Kidney epithelial cell (primary cell): ENCODE data around the gene KASH5. TPM values are rescaled to one million over a fixed set of nuclear protein-coding genes. Genes with fewer than 3 reads are reported as not detected.

Experiments used
- DNase-seq: peaks from one replicate; pipeline ENCODE4 v3.0.0-alpha.2; 2010; ENCODE audit warnings: low read depth
- H3K27me3 ChIP-seq: 2 replicates; pipeline ENCODE4 v1.6.0; 2011; ENCODE audit warnings: low read length; ENCODE audit not compliant: control insufficient read depth, insufficient read depth
- H3K36me3 ChIP-seq: 2 replicates; pipeline ENCODE4 v1.5.1; 2011; ENCODE audit warnings: low read length; ENCODE audit not compliant: control insufficient read depth, insufficient read depth
- H3K4me3 ChIP-seq: 2 replicates; pipeline ENCODE4 v1.5.1; 2011; ENCODE audit warnings: low read depth, mild to moderate bottlenecking, control low read depth, low read length
- CTCF ChIP-seq: IDR thresholded peaks from 2 replicates; pipeline ENCODE4 v1.5.1; 2011; ENCODE audit warnings: mild to moderate bottlenecking, moderate library complexity, low read length, control low read depth, inconsistent platforms; ENCODE audit not compliant: insufficient read depth, poor library complexity, severe bottlenecking
- total RNA-seq: library from RNA; depleted of rRNA; stranded (reverse); fragments of >200 nt; gene quantifications from 2 replicates; pipeline ENCODE4 v1.2.3, GENCODE V29; 2015

KASH5 gene
- total RNA-seq, 1 donor from 2014 or later: not detected

- Histone ChIP-seq H3K27me3 (peaks cover 96% of the 10 kb centered on the region), H3K4me3 (no peak within 1 kb of the TSS), H3K36me3 (no peaks in the 10 kb centered on the region)
- TF ChIP-seq CTCF: no peak
- DNase-seq: no peak
Measured at GRCh38 chr19:49425178-49425577, 37.1 kb downstream of the KASH5 start, which contains the start of gene GFY. GFY (plus strand) TSS chr19:49425388; CDS start chr19:49426431, 1,043 bp downstream.

GRCh38 chr19:49425922-49426592, 38.0 kb downstream of the KASH5 start:
- H3K27me3 ChIP-seq: peaks cover 97% of the 10 kb centered on the region
- DNase-seq: no peak
- no peak for TF ChIP-seq CTCF
- H3K36me3 ChIP-seq: no peaks in the 10 kb centered on the region
- no peak overlapping the region for H3K4me3 ChIP-seq

GRCh38 chr19:49427339-49427738, 39.3 kb downstream of the KASH5 start:
- no peak for DNase-seq
- no peaks in the 10 kb centered on the region for H3K36me3 ChIP-seq
- peaks cover 98% of the 10 kb centered on the region for H3K27me3 ChIP-seq
- no peak for TF ChIP-seq CTCF
- no peak overlapping the region for H3K4me3 ChIP-seq

- no peak for TF ChIP-seq CTCF
- Histone ChIP-seq H3K4me3 (no peak overlapping the region), H3K27me3 (peaks cover 98% of the 10 kb centered on the region), H3K36me3 (no peaks in the 10 kb centered on the region)
- DNase-seq: no peak
Measured at GRCh38 chr19:49427855-49428546, 40.0 kb downstream of the KASH5 start.

GRCh38 chr19:49428547-49429451, 40.8 kb downstream of the KASH5 start:
- TF ChIP-seq CTCF: no peak
- no peaks in the 10 kb centered on the region for H3K36me3 ChIP-seq
- H3K4me3 ChIP-seq: no peak overlapping the region
- DNase-seq: no peak
- H3K27me3 ChIP-seq: peaks cover 98% of the 10 kb centered on the region
